Measurements from ENCODE around the gene ZNG1A.
"Not testable (repeated sequence)": the region's sequence is repeated elsewhere in the genome, so short reads cannot be mapped to it uniquely, and the experiment has no call there.

GRCh38 chr9:169757-170156, 9.1 kb downstream of the ZNG1A start:
- TF ChIP-seq POLR2A (IDR thresholded peaks at IDR 0.05; ENCODE audit: extremely low read depth, insufficient read length); CTCF (IDR thresholded peaks at IDR 0.05; ENCODE audit: low read depth, low read length); MAX (IDR thresholded peaks at IDR 0.05; ENCODE audit: low read depth, low read length): not testable (repeated sequence)
